ENCODE results near the gene FOXE1.

GRCh38 chr9:97852001-97852398, 1.0 kb upstream of the FOXE1 start:
- TF ChIP-seq CTCF (IDR thresholded peaks at IDR 0.05) (no peak), POLR2AphosphoS5 (IDR thresholded peaks at IDR 0.05) (no peak), EP300 (IDR thresholded peaks at IDR 0.05) (no peak), POLR2A (IDR thresholded peaks at IDR 0.05) (no peak)

Data from stomach (tissue), 4 donors.